CD4-positive, alpha-beta T cell treated with Interleukin-12 subunit alpha and Interleukin-12 subunit beta, for 1 hour (primary cell): ENCODE results near the gene CCR7.

Experiments
- DNase-seq: peaks from one replicate; pipeline ENCODE4 v3.0.0-alpha.2; 2020

CCR7 gene

GRCh38 chr17:40533896-40534295 is 31.4 kb downstream of the CCR7 start:
- DNase-seq, result no peak

- no peak for DNase-seq
Observed at GRCh38 chr17:40532520-40533253, 32.6 kb downstream of the CCR7 start.

- DNase-seq, result peak; percentile 82
Observed at GRCh38 chr17:40531051-40531991, 34.0 kb downstream of the CCR7 start.

GRCh38 chr17:40530531-40530994 is 34.7 kb downstream of the CCR7 start:
- DNase-seq, result no peak

GRCh38 chr17:40529991-40530390 is 35.3 kb downstream of the CCR7 start:
- DNase-seq, result no peak

GRCh38 chr17:40528692-40529417 is 36.4 kb downstream of the CCR7 start:
- peak; percentile 56 for DNase-seq

GRCh38 chr17:40526668-40527067 is 38.6 kb downstream of the CCR7 start:
- DNase-seq, result no peak

- no peak for DNase-seq
Observed at GRCh38 chr17:40525294-40525693, 40.0 kb downstream of the CCR7 start.

GRCh38 chr17:40524243-40524965 is 40.9 kb downstream of the CCR7 start:
- DNase-seq, result no peak

- DNase-seq, result no peak
Observed at GRCh38 chr17:40522961-40523310, 42.3 kb downstream of the CCR7 start.

- no peak for DNase-seq
Observed at GRCh38 chr17:40522250-40522960, 42.9 kb downstream of the CCR7 start.

- no peak for DNase-seq
Observed at GRCh38 chr17:40520991-40521453, 44.2 kb downstream of the CCR7 start.

- DNase-seq, result no peak
Observed at GRCh38 chr17:40519089-40519775, 46.0 kb downstream of the CCR7 start.

GRCh38 chr17:40518401-40519088 is 46.7 kb downstream of the CCR7 start:
- no peak for DNase-seq

GRCh38 chr17:40517981-40518380 is 47.3 kb downstream of the CCR7 start:
- no peak for DNase-seq

- DNase-seq, result no peak
Observed at GRCh38 chr17:40517286-40517662, 48.0 kb downstream of the CCR7 start.

- peak; percentile 84 for DNase-seq
Observed at GRCh38 chr17:40516581-40517285, 48.5 kb downstream of the CCR7 start.

GRCh38 chr17:40515491-40516041 is 49.7 kb downstream of the CCR7 start:
- peak; percentile 53 for DNase-seq

- no peak for DNase-seq
Observed at GRCh38 chr17:40515011-40515410, 50.3 kb downstream of the CCR7 start.
